Endodermal cell (in vitro differentiated cells): ENCODE results near the gene CTTN. TPM values are rescaled to one million over a fixed set of nuclear protein-coding genes. Genes with fewer than 3 reads are reported as not detected.

Experiments
- DNase-seq: peaks from one replicate; pipeline ENCODE4 v3.0.0-alpha.2; 2017
- H3K27ac ChIP-seq: 2 replicates; pipeline ENCODE4 v1.5.1; 2013; ENCODE audit warnings: mild to moderate bottlenecking, low read depth, low read length, moderate library complexity
- H3K27me3 ChIP-seq: 2 replicates; pipeline ENCODE4 v1.6.1; 2013; ENCODE audit warnings: mild to moderate bottlenecking, low read length, moderate library complexity; ENCODE audit not compliant: insufficient read depth, control insufficient read depth, poor library complexity, severe bottlenecking
- H3K36me3 ChIP-seq: 2 replicates; pipeline ENCODE4 v1.7.0; 2013; ENCODE audit warnings: mild to moderate bottlenecking, low read length, moderate library complexity; ENCODE audit not compliant: control insufficient read depth, insufficient read depth
- H3K4me1 ChIP-seq: one replicate; pipeline ENCODE4 v1.7.0; 2013; ENCODE audit warnings: low read length; ENCODE audit not compliant: control insufficient read depth, insufficient read depth
- H3K4me3 ChIP-seq: 2 replicates; pipeline ENCODE4 v1.5.1; 2013; ENCODE audit warnings: mild to moderate bottlenecking, low read length, moderate library complexity
- H3K9ac ChIP-seq: 2 replicates; pipeline ENCODE4 v1.6.1; 2013; ENCODE audit warnings: mild to moderate bottlenecking, low read length, moderate library complexity; ENCODE audit not compliant: poor library complexity, severe bottlenecking; ENCODE audit errors: extremely low read depth
- H3K9me3 ChIP-seq: 2 replicates; pipeline ENCODE4 v1.6.1; 2013; ENCODE audit warnings: mild to moderate bottlenecking, low read length, moderate library complexity; ENCODE audit not compliant: control insufficient read depth
- H3K27ac Mint-ChIP-seq: 2 replicates; pipeline ENCODE4 v1.8.0; 2020; ENCODE audit warnings: mixed read lengths
- H3K27me3 Mint-ChIP-seq: 2 replicates; pipeline ENCODE4 v1.8.0; 2021; ENCODE audit warnings: mild to moderate bottlenecking, mixed read lengths; ENCODE audit not compliant: insufficient read depth
- H3K36me3 Mint-ChIP-seq: 2 replicates; pipeline ENCODE4 v1.8.0; 2020; ENCODE audit warnings: low read depth, mixed read lengths
- H3K4me1 Mint-ChIP-seq: 2 replicates; pipeline ENCODE4 v1.8.0; 2020; ENCODE audit warnings: mixed read lengths
- H3K4me3 Mint-ChIP-seq: 2 replicates; pipeline ENCODE4 v1.8.0; 2020; ENCODE audit warnings: mild to moderate bottlenecking, moderate library complexity, mixed read lengths
- H3K9me3 Mint-ChIP-seq: 2 replicates; pipeline ENCODE4 v1.8.0; 2020; ENCODE audit warnings: mild to moderate bottlenecking, mixed read lengths
- CTCF ChIP-seq: fragments of 200-600 bp; sonication (generic); conservative IDR thresholded peaks from 2 replicates; pipeline ENCODE4 v1.5.0; 2021; ENCODE audit warnings: antibody characterized with exemption, mild to moderate bottlenecking
- WGBS, 2 experiments: methylation state at CpG; one replicate each; pipeline versions ENCODE4 v1.1.5 to v1.1.7; 2013; ENCODE audit warnings: missing lambda C conversion rate in 2 of 2, mixed read lengths in 1 of 2; ENCODE audit not compliant: insufficient coverage in 1 of 2, insufficient read length in 1 of 2; 5-methylcytosine and 5-hydroxymethylcytosine counted together
- long read RNA-seq, 4 experiments: library from polyadenylated mRNA in 2 of 4; library from RNA in 1 of 4; library from capped mRNA in 1 of 4; stranded (forward) in 3 of 4; unstranded in 1 of 4; transcript quantifications; one replicate each; pipeline ENCODE4 v2.0.0, GENCODE V29; 2020 to 2021; ENCODE audit warnings: inconsistent platforms in 1 of 4
- polyA plus RNA-seq, 2 experiments: library from polyadenylated mRNA; stranded (reverse); fragments of 50-300 nt; gene quantifications; one replicate each; pipeline ENCODE4 v1.2.3, GENCODE V29; 2013
- total RNA-seq, 2 donors: library from RNA; stranded (reverse); fragmentation: NEBNext Ultra II Directional in 1 of 2; extraction: Animal tissue kit (Norgen Biotek cat#: 25700) in 1 of 2; gene quantifications; 2 replicates in 1 of 2; 3 replicates in 1 of 2; pipeline ENCODE4 v1.2.1, GENCODE V29; 2021

Gene CTTN
- total RNA-seq, result 100 to 1,000 TPM; 282 to 283 TPM
- 150 TPM for polyA plus RNA-seq (2013, experiment 1 of 2)
- 132 TPM for polyA plus RNA-seq (2013, experiment 2 of 2)
- long read RNA-seq, experiment 1, partial matches to known transcripts, result 27 of 34 reads
- long read RNA-seq, experiment 1, other reads (novel, unspliced or antisense), result 5 of 34 reads
- long read RNA-seq, experiment 2, transcript CTTN-201 (18 exons, 3,272 nt), result major isoform, 141 of 259 reads
- long read RNA-seq, experiment 2, transcript CTTN-202 (17 exons, 3,272 nt), result minor isoform, 25 of 259 reads
- long read RNA-seq, experiment 2, partial matches to known transcripts, result 33 of 259 reads
- long read RNA-seq, experiment 2, other reads (novel, unspliced or antisense), result 59 of 259 reads
- long read RNA-seq, experiment 3, transcript CTTN-202 (17 exons, 3,272 nt), result minor isoform, 110 of 505 reads
- long read RNA-seq, experiment 3, transcript CTTN-201 (18 exons, 3,272 nt), result major isoform, 294 of 505 reads
- long read RNA-seq, experiment 3, partial matches to known transcripts, result 33 of 505 reads
- long read RNA-seq, experiment 3, other reads (novel, unspliced or antisense), result 64 of 505 reads
- long read RNA-seq, experiment 4, partial matches to known transcripts, result 7 of 14 reads
- long read RNA-seq, experiment 4, other reads (novel, unspliced or antisense), result 6 of 14 reads

DNA sequence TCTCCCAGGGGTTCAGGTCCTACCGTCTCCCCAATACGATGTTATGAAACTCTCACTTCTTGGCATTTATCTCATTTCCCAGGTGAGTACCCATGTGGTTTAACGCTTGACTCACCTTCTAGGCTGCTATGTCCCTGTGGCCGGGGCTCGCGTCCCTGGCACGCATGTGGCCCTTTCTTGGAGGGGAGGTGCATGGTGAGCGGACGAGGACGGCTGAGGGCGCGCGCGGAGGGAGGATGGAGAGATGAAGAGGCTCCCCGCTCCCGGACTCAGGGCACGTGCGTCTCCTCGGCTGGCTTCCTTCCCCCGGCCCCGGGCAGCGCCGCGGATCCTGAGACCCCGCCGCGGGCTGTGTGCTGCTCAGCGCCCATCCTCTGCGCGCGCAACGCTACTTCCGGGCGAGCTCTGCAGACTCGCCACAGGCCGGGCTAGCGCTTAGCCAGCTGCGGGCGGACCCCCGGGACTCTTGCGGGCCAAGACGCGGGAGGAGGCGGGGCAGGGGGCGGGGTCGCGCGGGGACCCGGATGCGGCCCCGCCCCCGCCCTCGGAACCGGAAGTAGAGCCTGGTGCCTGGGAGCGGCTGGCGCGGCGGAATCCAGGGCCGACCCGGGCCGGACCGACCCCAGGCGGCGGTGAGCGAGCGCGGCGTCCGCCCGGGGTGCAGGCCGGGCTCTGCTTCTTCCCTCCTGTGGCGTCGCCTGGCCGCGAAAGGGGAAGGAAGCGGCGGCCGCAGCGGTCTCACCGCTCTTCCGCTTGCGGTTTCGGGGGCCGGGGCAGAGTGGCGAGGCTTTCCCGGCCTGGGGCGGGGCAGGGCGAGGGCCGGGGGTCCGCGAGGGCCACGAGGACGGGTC lies at the start of gene CTTN:
CTTN (plus strand) TSS at position 547 of the 851 bp plus-strand sequence. CDS start 8,769 bp downstream, outside the sequence.
- Histone ChIP-seq H3K4me1 (no peaks in the 10 kb centered on the region), H3K27ac (peak within 1 kb of the TSS; percentile 15), H3K36me3 (peaks cover 38% of the 10 kb centered on the region), H3K4me3 (peak within 1 kb of the TSS; percentile 94), H3K9me3 (no peaks in the 10 kb centered on the region), H3K9ac (peak within 1 kb of the TSS; percentile 79), H3K27me3 (no peaks in the 10 kb centered on the region)
- 0 to 1% methylated on average over 20 to 93 of the region's 93 CpGs for WGBS, 2 experiments
- H3K27ac Mint-ChIP-seq, result peak within 1 kb of the TSS; percentile 90
- peak within 1 kb of the TSS; percentile 79 for H3K4me3 Mint-ChIP-seq
- DNase-seq, result peak; percentile 97
- no peak for TF ChIP-seq CTCF
- H3K9me3 Mint-ChIP-seq, result no peaks in the 10 kb centered on the region
- no peaks in the 10 kb centered on the region for H3K27me3 Mint-ChIP-seq
- peaks cover 27% of the 10 kb centered on the region for H3K36me3 Mint-ChIP-seq
- peaks cover 17% of the 10 kb centered on the region for H3K4me1 Mint-ChIP-seq

DNA sequence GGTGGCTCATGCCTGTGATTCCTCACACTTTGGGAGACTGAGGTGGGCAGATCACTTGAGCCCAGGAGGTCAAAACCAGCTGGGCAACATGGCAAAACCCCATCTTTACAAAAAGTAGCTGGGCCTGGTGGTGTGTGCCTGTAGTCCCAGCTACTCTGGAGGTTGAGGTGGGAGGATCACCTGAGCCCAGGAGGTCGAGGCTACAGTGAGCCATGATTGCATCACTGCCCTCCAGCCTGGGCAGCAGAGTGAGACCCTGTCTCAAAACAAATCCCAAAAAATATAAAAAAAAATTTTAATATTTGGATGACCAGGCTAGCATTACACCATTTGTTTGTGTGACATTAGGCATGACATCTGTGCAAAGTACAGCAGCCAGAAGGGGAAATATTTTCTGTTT lies 49.7 kb upstream of the CTTN start:
- Histone ChIP-seq H3K4me1 (no peaks in the 10 kb centered on the region), H3K9me3 (no peaks in the 10 kb centered on the region), H3K27me3 (no peaks in the 10 kb centered on the region), H3K36me3 (peaks cover 89% of the 10 kb centered on the region), H3K4me3 (no peak overlapping the region), H3K27ac (no peak overlapping the region), H3K9ac (no peak overlapping the region)
- Mint-ChIP-seq H3K27ac (no peak overlapping the region), H3K27me3 (no peaks in the 10 kb centered on the region), H3K4me1 (no peaks in the 10 kb centered on the region), H3K36me3 (peaks cover 73% of the 10 kb centered on the region), H3K4me3 (no peak overlapping the region), H3K9me3 (no peaks in the 10 kb centered on the region)
- 88% methylated on average over 1 of the region's 1 CpG; no CpG with 5 or more reads in 1 of the 2 experiments for WGBS, 2 experiments
- no peak for TF ChIP-seq CTCF
- no peak for DNase-seq

DNA sequence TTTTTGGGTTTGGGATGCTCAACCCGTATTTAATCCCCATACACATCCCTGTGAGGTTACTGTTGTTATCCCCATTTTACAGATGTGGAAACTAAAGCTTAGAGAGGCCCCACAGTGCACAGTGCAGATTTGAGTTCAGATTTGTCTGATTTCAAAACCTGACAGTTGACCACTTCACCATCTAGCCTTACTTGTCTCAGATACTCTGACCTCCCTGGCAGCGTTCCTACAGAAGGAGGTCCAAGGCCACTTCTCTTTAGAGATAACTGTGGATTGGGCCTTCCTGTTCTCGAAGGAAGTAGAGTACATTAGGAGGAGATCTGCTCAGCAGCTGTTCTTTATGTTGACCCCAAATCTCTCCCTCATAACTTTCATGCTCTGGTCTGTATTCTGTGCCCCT lies 46.7 kb upstream of the CTTN start:
- H3K4me3 ChIP-seq, result no peak overlapping the region
- no peaks in the 10 kb centered on the region for H3K27me3 ChIP-seq
- peak overlapping the region; percentile 79 for H3K27ac Mint-ChIP-seq
- H3K4me1 ChIP-seq, result no peaks in the 10 kb centered on the region
- no peak overlapping the region for H3K4me3 Mint-ChIP-seq
- no peak overlapping the region for H3K27ac ChIP-seq
- TF ChIP-seq CTCF, result no peak
- H3K36me3 Mint-ChIP-seq, result peaks cover 81% of the 10 kb centered on the region
- H3K27me3 Mint-ChIP-seq, result no peaks in the 10 kb centered on the region
- H3K4me1 Mint-ChIP-seq, result no peaks in the 10 kb centered on the region
- H3K9me3 ChIP-seq, result no peaks in the 10 kb centered on the region
- no peaks in the 10 kb centered on the region for H3K9me3 Mint-ChIP-seq
- no peak for DNase-seq
- WGBS, 2 experiments, result 92 to 100% methylated on average over 2 to 3 of the region's 3 CpGs
- peaks cover 93% of the 10 kb centered on the region for H3K36me3 ChIP-seq
- H3K9ac ChIP-seq, result no peak overlapping the region
